Measurements from ENCODE around the gene IL17REL. TPM values are rescaled to one million over a fixed set of nuclear protein-coding genes. Genes with fewer than 3 reads are reported as not detected.

Gene IL17REL
- total and polyA plus RNA-seq, 4 donors: 0.02 to 0.51 (median 0.19) TPM; not detected in 1

DNA sequence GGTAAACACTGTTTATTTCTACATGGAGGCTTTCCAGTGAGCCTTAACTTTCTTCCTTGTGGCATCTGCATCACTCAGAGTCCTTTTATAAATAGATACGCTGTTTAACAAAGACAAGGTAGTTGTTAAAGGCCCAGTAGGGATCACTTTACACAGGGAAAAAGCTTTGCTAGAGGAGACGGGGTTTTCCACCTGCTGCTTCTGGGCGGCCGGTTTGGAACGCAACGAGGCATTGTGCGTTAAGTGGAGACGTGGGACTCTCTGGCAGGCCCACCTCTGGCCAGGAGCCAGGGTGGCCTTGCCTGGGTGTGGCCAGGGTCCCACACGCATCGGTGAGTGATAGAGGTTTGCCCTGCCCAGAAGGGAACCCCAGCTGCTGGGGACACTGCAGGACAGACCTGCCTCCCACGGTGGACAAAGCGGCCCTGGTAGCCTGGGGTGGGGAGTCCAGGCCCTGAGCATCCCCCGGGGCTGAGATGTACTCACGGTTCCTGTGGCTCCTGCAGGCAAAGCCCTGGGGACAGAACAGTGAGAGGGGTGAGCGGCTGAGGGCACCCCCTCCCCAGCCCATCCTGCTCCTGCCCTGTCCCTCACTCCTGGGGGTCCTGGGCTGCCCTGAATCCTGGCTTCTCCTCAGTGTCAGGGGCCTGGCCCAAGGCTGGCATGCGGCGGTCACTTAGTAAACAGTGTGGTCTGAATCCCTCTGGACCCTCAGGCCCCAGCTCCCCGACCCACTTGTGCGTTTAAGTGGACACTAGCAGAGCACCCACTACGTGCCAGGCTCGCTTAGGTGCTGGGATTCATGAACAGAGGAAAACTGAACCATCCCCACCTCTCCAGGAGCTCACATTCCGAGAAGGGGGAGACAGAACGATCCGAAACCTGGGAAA, 4.2 kb downstream of the IL17REL start:
- peaks cover 0 to 29% (median 11%) of the 10 kb centered on the region in 3 donors for H3K27me3 ChIP-seq (ENCODE audit: control insufficient read depth in 3 of 3, insufficient read depth in 3 of 3, low read length in 2 of 3)
- no peak overlapping the region for H3K9ac ChIP-seq (ENCODE audit: insufficient read depth in 1 of 2, low read length in 2 of 2)
- ATAC-seq (ENCODE audit: insufficient read depth, low FRiP score) (no peak), DNase-seq (peak; percentile 34 to 46 (median 40))
- TF ChIP-seq, protein P1, sequence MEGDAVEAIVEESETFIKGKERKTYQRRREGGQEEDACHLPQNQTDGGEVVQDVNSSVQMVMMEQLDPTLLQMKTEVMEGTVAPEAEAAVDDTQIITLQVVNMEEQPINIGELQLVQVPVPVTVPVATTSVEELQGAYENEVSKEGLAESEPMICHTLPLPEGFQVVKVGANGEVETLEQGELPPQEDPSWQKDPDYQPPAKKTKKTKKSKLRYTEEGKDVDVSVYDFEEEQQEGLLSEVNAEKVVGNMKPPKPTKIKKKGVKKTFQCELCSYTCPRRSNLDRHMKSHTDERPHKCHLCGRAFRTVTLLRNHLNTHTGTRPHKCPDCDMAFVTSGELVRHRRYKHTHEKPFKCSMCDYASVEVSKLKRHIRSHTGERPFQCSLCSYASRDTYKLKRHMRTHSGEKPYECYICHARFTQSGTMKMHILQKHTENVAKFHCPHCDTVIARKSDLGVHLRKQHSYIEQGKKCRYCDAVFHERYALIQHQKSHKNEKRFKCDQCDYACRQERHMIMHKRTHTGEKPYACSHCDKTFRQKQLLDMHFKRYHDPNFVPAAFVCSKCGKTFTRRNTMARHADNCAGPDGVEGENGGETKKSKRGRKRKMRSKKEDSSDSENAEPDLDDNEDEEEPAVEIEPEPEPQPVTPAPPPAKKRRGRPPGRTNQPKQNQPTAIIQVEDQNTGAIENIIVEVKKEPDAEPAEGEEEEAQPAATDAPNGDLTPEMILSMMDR (IDR thresholded peaks at IDR 0.05; ENCODE audit: control extremely low read depth, extremely low read depth): no peak
- no peaks in the 10 kb centered on the region for H3K36me3 ChIP-seq (ENCODE audit: control insufficient read depth in 4 of 4, insufficient read depth in 4 of 4, low read length in 4 of 4)
- H3K9me3 ChIP-seq (ENCODE audit: control insufficient read depth in 4 of 4, insufficient read depth in 3 of 4, low read length in 3 of 4): no peaks in the 10 kb centered on the region
- H3K4me3 ChIP-seq: no peak overlapping the region
- no peak overlapping the region for H3K27ac ChIP-seq (ENCODE audit: low read depth in 1 of 2, low read length in 1 of 2)
- WGBS, 2 donors: 77 to 96% methylated on average over 22 to 24 of the region's 24 CpGs
- H3K4me1 ChIP-seq (ENCODE audit: control insufficient read depth in 5 of 5, insufficient read depth in 5 of 5, low read length in 5 of 5): peaks cover 0 to 6% (median 0%) of the 10 kb centered on the region in 5 donors

- no peak for DNase-seq
- TF ChIP-seq, protein P1 (IDR thresholded peaks at IDR 0.05; ENCODE audit: control extremely low read depth, extremely low read depth): no peak
- Histone ChIP-seq H3K36me3 (ENCODE audit: control insufficient read depth in 4 of 4, insufficient read depth in 4 of 4, low read length in 4 of 4) (no peaks in the 10 kb centered on the region), H3K4me3 (no peak overlapping the region), H3K9me3 (ENCODE audit: control insufficient read depth in 4 of 4, insufficient read depth in 3 of 4, low read length in 3 of 4) (no peaks in the 10 kb centered on the region), H3K27ac (ENCODE audit: low read depth in 1 of 2, low read length in 1 of 2) (no peak overlapping the region), H3K27me3 (ENCODE audit: control insufficient read depth in 3 of 3, insufficient read depth in 3 of 3, low read length in 2 of 3) (peaks cover 0 to 18% (median 8%) of the 10 kb centered on the region in 3 donors), H3K4me1 (ENCODE audit: control insufficient read depth in 5 of 5, insufficient read depth in 5 of 5, low read length in 5 of 5) (peaks cover 0 to under 1% (median 0%) of the 10 kb centered on the region in 5 donors), H3K9ac (ENCODE audit: insufficient read depth in 1 of 2, low read length in 2 of 2) (no peak overlapping the region)
- 91 to 92% methylated on average over 3 of the region's 3 CpGs for WGBS, 2 donors
- no peak for ATAC-seq (ENCODE audit: insufficient read depth, low FRiP score)
Observed at GRCh38 chr22:50007057-50007511, 5.5 kb downstream of the IL17REL start.

DNA sequence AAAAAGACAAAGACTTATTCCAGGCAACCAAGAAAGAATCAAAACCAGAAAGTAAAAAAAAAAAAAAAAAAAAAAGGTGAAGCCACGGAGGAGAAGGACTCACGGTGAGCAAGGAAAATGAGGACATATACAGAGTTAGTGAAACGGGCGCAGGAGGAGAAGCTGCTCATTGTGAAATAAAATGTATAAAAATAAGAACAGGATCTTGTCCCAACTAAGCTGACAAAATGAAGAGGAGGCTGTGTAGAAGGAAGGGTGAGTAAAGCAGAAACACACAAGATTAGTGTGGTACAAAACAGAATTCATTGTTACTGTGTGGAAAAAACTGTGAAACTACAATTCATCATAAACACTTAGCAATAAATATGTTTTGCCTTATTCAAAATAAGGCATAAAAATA, 7.6 kb downstream of the IL17REL start:
- Histone ChIP-seq H3K4me1 (ENCODE audit: control insufficient read depth in 5 of 5, insufficient read depth in 5 of 5, low read length in 5 of 5) (no peaks in the 10 kb centered on the region), H3K9ac (ENCODE audit: insufficient read depth in 1 of 2, low read length in 2 of 2) (no peak overlapping the region), H3K27ac (ENCODE audit: low read depth in 1 of 2, low read length in 1 of 2) (no peak overlapping the region), H3K4me3 (no peak overlapping the region), H3K36me3 (ENCODE audit: control insufficient read depth in 4 of 4, insufficient read depth in 4 of 4, low read length in 4 of 4) (no peaks in the 10 kb centered on the region), H3K9me3 (ENCODE audit: control insufficient read depth in 4 of 4, insufficient read depth in 3 of 4, low read length in 3 of 4) (no peaks in the 10 kb centered on the region), H3K27me3 (ENCODE audit: control insufficient read depth in 3 of 3, insufficient read depth in 3 of 3, low read length in 2 of 3) (peaks cover 0 to 8% (median 4%) of the 10 kb centered on the region in 3 donors)
- WGBS, 2 donors: 24 to 56% methylated on average over 4 of the region's 4 CpGs
- TF ChIP-seq, protein P1 (IDR thresholded peaks at IDR 0.05; ENCODE audit: control extremely low read depth, extremely low read depth): no peak
- no peak for ATAC-seq (ENCODE audit: insufficient read depth, low FRiP score)
- no peak for DNase-seq
